ENCODE data around the gene LTB4R.

Gene LTB4R

GRCh38 chr14:24300326-24300980 is 10.8 kb upstream of the LTB4R start:
- no peak for DNase-seq (ENCODE audit: low read depth)

GRCh38 chr14:24304019-24304387 is 7.3 kb upstream of the LTB4R start:
- DNase-seq (ENCODE audit: low read depth), result no peak

GRCh38 chr14:24307156-24307574 is 4.1 kb upstream of the LTB4R start:
- no peak for DNase-seq (ENCODE audit: low read depth)

GRCh38 chr14:24307575-24308341 is 3.5 kb upstream of the LTB4R start, which contains the start of gene CIDEB:
Gene CIDEB, minus strand, starts transcription at chr14:24307977. Its CDS starts 119 bp downstream, at chr14:24307858.
- peak; percentile 41 for DNase-seq (ENCODE audit: low read depth)

GRCh38 chr14:24308342-24309124 is 2.8 kb upstream of the LTB4R start:
- DNase-seq (ENCODE audit: low read depth), result no peak

- DNase-seq (ENCODE audit: low read depth), result no peak
Observed at GRCh38 chr14:24309538-24310264, 1.6 kb upstream of the LTB4R start, which contains the start of gene LTB4R2. Gene LTB4R2, plus strand, starts transcription at chr14:24310140. Its CDS starts 525 bp downstream, at chr14:24310665.

GRCh38 chr14:24310265-24310645 is 1.0 kb upstream of the LTB4R start:
- no peak for DNase-seq (ENCODE audit: low read depth)

- no peak for DNase-seq (ENCODE audit: low read depth)
Observed at GRCh38 chr14:24311837-24312615, 724 bp downstream of the LTB4R start.

- DNase-seq (ENCODE audit: low read depth), result no peak
Observed at GRCh38 chr14:24312736-24313507, 1.6 kb downstream of the LTB4R start.

GRCh38 chr14:24313913-24314312 is 2.6 kb downstream of the LTB4R start:
- no peak for DNase-seq (ENCODE audit: low read depth)

GRCh38 chr14:24314377-24315193 is 3.3 kb downstream of the LTB4R start:
- no peak for DNase-seq (ENCODE audit: low read depth)

- no peak for DNase-seq (ENCODE audit: low read depth)
Observed at GRCh38 chr14:24315243-24315806, 4.0 kb downstream of the LTB4R start.

- no peak for DNase-seq (ENCODE audit: low read depth)
Observed at GRCh38 chr14:24315807-24316596, 4.7 kb downstream of the LTB4R start.

- DNase-seq (ENCODE audit: low read depth), result no peak
Observed at GRCh38 chr14:24316597-24316950, 5.3 kb downstream of the LTB4R start.

GRCh38 chr14:24317141-24317928 is 6.0 kb downstream of the LTB4R start:
- no peak for DNase-seq (ENCODE audit: low read depth)

- DNase-seq (ENCODE audit: low read depth), result no peak
Observed at GRCh38 chr14:24321212-24321975, 10.1 kb downstream of the LTB4R start.

GRCh38 chr14:24322672-24323071 is 11.4 kb downstream of the LTB4R start:
- no peak for DNase-seq (ENCODE audit: low read depth)

All from stimulated activated CD8-positive, alpha-beta memory T cell treated with anti-CD3 and anti-CD28 coated beads, Interleukin-12 subunit alpha, Interleukin-12 subunit beta, amount 100 ng/mL, for 1 hour (primary cell).